SK-N-SH (cell line): ENCODE data around the gene KIF2A.

Experiments used
- CTCF ChIP-seq: fragments of 200-600 bp; sonication (generic); IDR thresholded peaks from 2 replicates; pipeline ENCODE4 v1.6.1; 2017; ENCODE audit warnings: antibody characterized with exemption, mild to moderate bottlenecking, moderate library complexity
- ELF1 ChIP-seq: IDR thresholded peaks from 2 replicates; pipeline ENCODE4 v1.4.0; 2012
- EZH2phosphoT487 ChIP-seq: fragments of 200-600 bp; sonication (generic); IDR thresholded peaks from 2 replicates; pipeline ENCODE4 v1.6.1; 2017; ENCODE audit warnings: low read depth, mixed run types, mild to moderate bottlenecking, antibody characterized with exemption, moderate library complexity, borderline replicate concordance
- GABPA ChIP-seq: IDR thresholded peaks from 2 replicates; pipeline ENCODE4 v1.4.0; 2012; ENCODE audit warnings: low read depth, mild to moderate bottlenecking
- MXI1 ChIP-seq: IDR thresholded peaks from 2 replicates; pipeline ENCODE4 v1.6.1; 2012; ENCODE audit warnings: mild to moderate bottlenecking, low read depth, low read length, improper control_type of control experiment
- POLR2AphosphoS5 ChIP-seq: IDR thresholded peaks from 2 replicates; pipeline ENCODE4 v1.6.1; 2012; ENCODE audit warnings: low read depth, low read length
- RFX5 ChIP-seq: IDR thresholded peaks from 2 replicates; pipeline ENCODE4 v1.6.1; 2012; ENCODE audit warnings: mild to moderate bottlenecking, improper control_type of control experiment, low read length
- TEAD4 ChIP-seq: IDR thresholded peaks from 2 replicates; pipeline ENCODE4 v1.4.0; 2012; ENCODE audit warnings: mild to moderate bottlenecking, borderline replicate concordance; ENCODE audit not compliant: insufficient read depth
- TF ChIP-seq, protein P1 (sequence below): fragments of 150-350 bp; IDR thresholded peaks from 2 replicates; pipeline ENCODE4 v1.6.1; 2017; ENCODE audit warnings: antibody characterized with exemption, low read length, low read depth, borderline replicate concordance

DNA sequence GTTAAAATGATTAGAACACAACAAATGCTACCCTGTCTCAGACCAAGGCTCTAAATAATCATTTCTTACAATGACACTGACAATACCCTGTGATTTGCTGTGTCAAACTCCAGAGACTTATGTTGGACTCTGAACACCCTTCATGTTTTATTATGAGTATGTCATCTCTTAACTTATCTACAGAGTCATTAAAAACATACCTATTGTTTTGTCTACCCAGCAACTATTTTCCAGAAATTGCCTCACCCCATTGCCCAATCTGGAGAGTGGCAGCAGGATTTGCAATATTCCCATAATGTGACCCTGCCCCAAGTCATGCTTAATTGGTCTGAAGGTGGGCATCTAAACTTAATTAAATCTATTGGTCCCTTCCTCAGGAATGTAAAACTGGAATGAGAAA, 23.0 kb upstream of the KIF2A start:
- TF ChIP-seq POLR2AphosphoS5 (no peak), MXI1 (no peak), EZH2phosphoT487 (no peak), CTCF (no peak), TEAD4 (no peak), GABPA (no peak), ELF1 (no peak), RFX5 (no peak)
- TF ChIP-seq, protein P1, sequence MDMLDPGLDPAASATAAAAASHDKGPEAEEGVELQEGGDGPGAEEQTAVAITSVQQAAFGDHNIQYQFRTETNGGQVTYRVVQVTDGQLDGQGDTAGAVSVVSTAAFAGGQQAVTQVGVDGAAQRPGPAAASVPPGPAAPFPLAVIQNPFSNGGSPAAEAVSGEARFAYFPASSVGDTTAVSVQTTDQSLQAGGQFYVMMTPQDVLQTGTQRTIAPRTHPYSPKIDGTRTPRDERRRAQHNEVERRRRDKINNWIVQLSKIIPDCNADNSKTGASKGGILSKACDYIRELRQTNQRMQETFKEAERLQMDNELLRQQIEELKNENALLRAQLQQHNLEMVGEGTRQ, result no peak
